NCI-H1436 (cell line): ENCODE data around the gene GPC3.
"Not testable (repeated sequence)": the region's sequence is repeated elsewhere in the genome, so short reads cannot be mapped to it uniquely, and the experiment has no call there.

ENCODE experiments used
- DNase-seq: peaks from one replicate; lab custom pipeline; 2025; lab: John Stamatoyannopoulos, UW

GPC3 gene

GRCh38 chrX:133646719-133647116 is 338.7 kb downstream of the GPC3 start:
- DNase-seq = no peak

GRCh38 chrX:133645977-133646718 is 339.2 kb downstream of the GPC3 start:
- no peak for DNase-seq

DNA sequence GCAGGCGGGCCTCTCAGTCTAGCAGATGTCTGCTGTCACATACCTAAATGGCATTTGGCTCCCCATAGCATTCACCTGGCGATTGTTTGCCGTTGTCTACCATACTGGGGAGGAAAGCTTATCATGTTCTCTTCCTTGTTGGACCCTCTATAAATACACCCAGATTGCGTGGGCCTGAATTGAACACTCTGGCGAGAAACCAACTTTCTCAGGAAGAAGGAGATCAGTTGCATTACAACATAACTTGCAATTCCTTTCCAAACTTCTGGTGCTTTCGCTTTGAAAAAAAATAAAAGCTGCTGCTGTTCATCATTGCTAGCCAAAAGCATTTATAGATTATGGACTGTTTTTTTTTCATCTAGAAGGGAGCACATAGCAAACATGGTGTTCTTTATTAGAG is 340.1 kb downstream of the GPC3 start:
- no peak for DNase-seq

GRCh38 chrX:133640161-133641015 is 345.0 kb downstream of the GPC3 start:
- DNase-seq = no peak

DNA sequence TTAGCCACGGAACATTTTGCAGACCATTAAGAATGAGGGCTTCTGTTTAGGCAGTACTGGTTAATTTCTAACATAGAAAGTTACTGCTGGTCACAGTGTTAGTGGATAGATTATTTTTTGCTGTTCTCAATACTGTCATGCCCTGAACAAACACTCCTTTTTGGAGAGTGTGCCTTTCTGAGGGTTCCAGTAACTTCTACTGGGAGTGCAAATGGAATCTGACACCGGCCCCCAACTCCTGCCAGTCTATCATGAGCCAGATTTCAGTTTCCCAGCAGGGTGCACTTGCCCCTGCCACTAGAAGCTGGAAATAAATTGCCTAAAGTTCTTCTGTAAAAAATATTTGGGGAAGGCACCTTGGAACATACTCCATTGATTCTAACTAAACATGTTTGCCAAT is 345.7 kb downstream of the GPC3 start:
- DNase-seq = no peak

GRCh38 chrX:133638285-133638684 is 347.1 kb downstream of the GPC3 start:
- DNase-seq = no peak

DNA sequence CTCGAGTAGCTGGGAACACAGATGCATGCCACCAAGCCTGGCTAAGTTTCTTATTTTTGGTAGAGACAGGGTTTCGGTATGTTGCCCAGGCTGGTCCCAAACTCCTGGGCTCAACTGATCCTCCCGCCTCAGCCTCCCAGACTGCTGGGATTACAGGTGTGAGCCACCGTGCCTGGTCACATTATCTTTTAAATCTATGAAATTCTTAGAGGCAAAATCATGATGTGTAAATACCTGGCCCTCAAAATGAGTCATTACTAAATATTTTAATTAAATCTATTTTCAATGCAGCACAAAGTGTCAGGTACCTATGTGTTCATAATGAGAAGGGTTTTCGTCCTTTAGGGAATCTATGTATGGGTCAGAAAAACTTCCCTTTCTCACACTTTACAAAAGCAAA is 347.6 kb downstream of the GPC3 start:
- DNase-seq = no peak

DNA sequence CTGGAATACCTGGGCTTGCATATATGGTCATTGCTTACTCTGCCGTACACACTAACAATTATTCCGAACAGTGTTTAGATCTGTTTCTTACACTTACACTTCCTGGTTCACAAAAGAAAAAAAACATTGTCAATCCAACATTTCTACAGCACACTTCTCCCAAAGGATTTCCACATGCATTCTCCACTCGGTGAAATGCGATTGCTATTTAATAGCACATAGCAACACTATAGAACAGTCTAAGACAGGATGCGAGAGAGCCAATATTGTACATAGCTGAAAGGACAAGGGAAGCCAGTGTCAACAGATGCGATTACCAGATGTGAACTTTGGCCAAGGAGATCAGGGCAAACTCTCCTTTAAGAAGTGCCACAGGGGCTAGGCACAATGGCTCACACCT is 349.4 kb downstream of the GPC3 start:
- DNase-seq = no peak

- DNase-seq = no peak
Measured at GRCh38 chrX:133634416-133634815, 351.0 kb downstream of the GPC3 start.

GRCh38 chrX:133633950-133634349 is 351.4 kb downstream of the GPC3 start:
- no peak for DNase-seq

DNA sequence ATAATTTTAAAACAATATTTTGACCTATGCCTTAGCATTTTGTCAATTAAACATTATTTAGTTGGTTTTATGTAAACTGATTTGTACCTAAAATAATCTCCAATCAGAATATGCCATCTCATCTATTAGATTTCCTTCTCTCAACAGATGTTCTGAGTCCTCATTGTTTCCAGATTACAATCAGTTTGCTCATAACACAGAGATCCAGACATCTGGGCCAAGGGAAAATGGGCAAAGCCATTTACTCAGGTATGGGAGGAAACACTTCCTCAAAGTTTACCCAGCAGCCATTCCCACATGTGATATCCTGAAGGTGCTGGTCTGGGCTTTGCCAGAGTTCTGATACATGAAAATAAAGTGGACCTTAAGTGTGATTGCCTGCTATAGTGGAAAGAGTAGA is 352.2 kb downstream of the GPC3 start:
- no peak for DNase-seq

GRCh38 chrX:133630362-133630761 is 355.0 kb downstream of the GPC3 start:
- DNase-seq = no peak

- DNase-seq = no peak
Measured at GRCh38 chrX:133627673-133628072, 357.7 kb downstream of the GPC3 start.

- DNase-seq = not testable (repeated sequence)
Measured at GRCh38 chrX:133621384-133621783, 364.0 kb downstream of the GPC3 start.

DNA sequence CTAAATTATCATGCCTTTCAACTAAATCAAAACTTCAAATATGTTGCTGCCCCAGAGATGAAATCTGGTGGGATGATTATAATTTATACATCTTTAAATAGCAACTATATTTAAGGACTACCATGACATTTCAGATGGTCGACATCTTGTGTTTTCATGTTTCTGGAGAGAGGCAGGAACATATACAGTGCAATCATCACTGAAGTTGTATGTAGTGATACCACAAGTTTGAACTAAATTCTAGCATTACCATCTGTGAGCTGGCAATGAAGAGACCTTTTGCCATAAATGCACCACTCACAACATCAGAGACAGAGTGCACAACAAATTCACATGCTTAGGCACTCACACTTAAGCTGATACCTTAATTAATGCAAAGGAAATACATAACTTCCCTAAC is 373.7 kb downstream of the GPC3 start:
- no peak for DNase-seq

DNA sequence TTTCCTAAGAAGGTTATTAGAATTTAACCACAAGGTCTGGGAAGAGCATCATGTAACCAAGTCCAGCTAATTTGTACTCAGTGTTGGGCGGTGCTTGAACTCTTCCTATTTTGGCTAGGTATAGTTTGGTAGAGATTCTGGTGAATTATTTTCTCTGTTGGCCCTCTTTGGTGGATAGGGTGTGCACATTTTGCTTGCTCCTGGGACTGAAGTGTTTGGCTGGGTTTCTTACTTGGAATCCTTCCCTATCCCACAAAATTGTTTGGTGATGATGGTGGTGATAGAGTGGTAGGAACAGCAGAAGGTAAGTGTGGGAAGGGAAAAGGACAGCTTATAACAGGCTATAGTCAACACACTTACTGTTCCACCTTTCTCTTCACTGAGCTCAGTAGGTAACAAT is 375.3 kb downstream of the GPC3 start:
- DNase-seq = no peak

DNA sequence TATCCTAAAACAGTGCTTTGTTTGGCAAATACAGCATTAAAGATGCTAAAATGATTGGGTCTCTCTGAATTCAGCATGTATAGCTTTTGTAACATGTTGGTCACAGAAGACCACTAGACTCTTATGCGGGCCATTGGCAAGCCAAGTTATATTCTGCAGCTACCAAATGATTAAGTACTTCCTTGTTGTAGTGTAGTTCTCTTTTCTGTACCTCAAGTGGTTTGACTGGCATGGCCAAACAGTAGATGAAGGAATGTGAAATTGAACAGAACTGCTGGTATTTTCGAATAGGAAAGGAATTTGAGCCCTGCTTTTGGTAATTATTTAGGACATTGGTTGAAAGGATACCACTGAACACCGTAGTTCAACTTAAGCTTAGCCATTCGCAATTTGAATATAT is 376.2 kb downstream of the GPC3 start:
- DNase-seq = no peak

GRCh38 chrX:133608406-133608805 is 377.0 kb downstream of the GPC3 start:
- DNase-seq = no peak

- DNase-seq = no peak
Measured at GRCh38 chrX:133607419-133608348, 377.7 kb downstream of the GPC3 start.

- no peak for DNase-seq
Measured at GRCh38 chrX:133606990-133607389, 378.4 kb downstream of the GPC3 start.

- DNase-seq = no peak
Measured at GRCh38 chrX:133604801-133605200, 380.6 kb downstream of the GPC3 start.

DNA sequence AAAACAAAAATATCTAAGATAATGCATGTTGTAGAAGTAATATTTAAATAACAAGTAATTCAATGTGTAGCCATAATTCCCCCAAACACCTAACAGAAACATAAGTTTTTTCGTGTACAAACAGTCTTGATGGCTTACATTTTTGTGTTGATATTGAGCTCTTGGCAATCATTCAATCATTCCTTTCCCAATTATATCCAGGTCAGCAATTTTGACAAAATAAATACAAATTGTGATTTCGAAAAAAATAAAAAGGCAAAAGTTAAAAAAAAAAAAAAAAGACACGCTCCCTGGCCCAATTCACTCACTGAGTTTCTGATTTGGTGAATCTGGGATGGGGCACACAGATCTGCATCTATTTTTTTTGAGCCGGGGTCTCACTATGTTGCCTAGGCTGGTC is 382.5 kb downstream of the GPC3 start:
- DNase-seq = no peak
